ENCODE results near the gene CDC34. TPM values are rescaled to one million over a fixed set of nuclear protein-coding genes. Genes with fewer than 3 reads are reported as not detected.

The CDC34 gene
- total and polyA plus RNA-seq, 2 of the 8 experiments (the other 6 are each of a cell fraction or from before 2014, with no cell fraction given): 95.9 to 129 TPM

- TF ChIP-seq CTCF (IDR thresholded peaks at IDR 0.05; ENCODE audit: control extremely low read depth in 1 of 3, insufficient read depth in 1 of 3, low read depth in 1 of 3, low read length in 3 of 3) (no peak), KDM5A (IDR thresholded peaks at IDR 0.05; ENCODE audit: low read length) (no peak), CEBPB (IDR thresholded peaks at IDR 0.05; ENCODE audit: low read depth, low read length) (no peak), CREB1 (IDR thresholded peaks at IDR 0.05) (no peak), JUND (IDR thresholded peaks at IDR 0.05; ENCODE audit: low read length) (no peak)
Measured at GRCh38 chr19:536031-536880, 4.7 kb downstream of the CDC34 start (continued).

All from H1 (cell line).